Measurements from ENCODE around the gene KDM5B. TPM values are rescaled to one million over a fixed set of nuclear protein-coding genes. Genes with fewer than 3 reads are reported as not detected.

KDM5B gene
- total RNA-seq, 1 donor from 2014 or later: 67.4 TPM

GRCh38 chr1:202685641-202686040 lies 122.6 kb downstream of the KDM5B start:
- no peak for ATAC-seq

- ATAC-seq: no peak
These were observed 123.5 kb downstream of the KDM5B start for GRCh38 chr1:202684716-202685115.

GRCh38 chr1:202683029-202683428 lies 125.2 kb downstream of the KDM5B start:
- no peak for ATAC-seq

- ATAC-seq: no peak
These were observed 125.7 kb downstream of the KDM5B start for GRCh38 chr1:202682477-202682876.

- ATAC-seq: no peak
These were observed 126.3 kb downstream of the KDM5B start for GRCh38 chr1:202681736-202682420.

- no peak for ATAC-seq
These were observed 127.5 kb downstream of the KDM5B start for GRCh38 chr1:202680586-202681352.

GRCh38 chr1:202679406-202680177 lies 128.6 kb downstream of the KDM5B start:
- no peak for ATAC-seq

- ATAC-seq: no peak
These were observed 130.8 kb downstream of the KDM5B start for GRCh38 chr1:202677433-202677832.

Other genes with a start within 250 kb of the KDM5B start
- gene SYT2, start 98.0 kb downstream of the KDM5B start, total RNA-seq: not detected
- 5.8 TPM for gene PCAT6, start 2.5 kb upstream of the KDM5B start, total RNA-seq
- 12.3 TPM for gene RABIF, start 80.7 kb upstream of the KDM5B start, total RNA-seq
- gene KLHL12, start 118.8 kb upstream of the KDM5B start, total RNA-seq: 21.5 TPM
- gene ADIPOR1, start 149.9 kb upstream of the KDM5B start, total RNA-seq: 82.7 TPM
- gene CYB5R1, start 158.8 kb upstream of the KDM5B start, total RNA-seq: 73.1 TPM
- gene TMEM183A, start 199.0 kb upstream of the KDM5B start, total RNA-seq: 54.3 TPM
- gene PPFIA4, start 218.1 kb upstream of the KDM5B start, total RNA-seq: 1.0 TPM

Data from esophagus mucosa (tissue), 1 donor.